GM18858 (cell line): ENCODE data around the gene TLE5.
"Not testable (repeated sequence)": the region's sequence is repeated elsewhere in the genome, so short reads cannot be mapped to it uniquely, and the experiment has no call there.

ENCODE experiments used
- ATAC-seq: cut with Tn5 transposase; IDR thresholded peaks from one replicate; pipeline ENCODE4 v1.9.1; 2021; ENCODE audit not compliant: unreplicated experiment

The TLE5 gene

DNA sequence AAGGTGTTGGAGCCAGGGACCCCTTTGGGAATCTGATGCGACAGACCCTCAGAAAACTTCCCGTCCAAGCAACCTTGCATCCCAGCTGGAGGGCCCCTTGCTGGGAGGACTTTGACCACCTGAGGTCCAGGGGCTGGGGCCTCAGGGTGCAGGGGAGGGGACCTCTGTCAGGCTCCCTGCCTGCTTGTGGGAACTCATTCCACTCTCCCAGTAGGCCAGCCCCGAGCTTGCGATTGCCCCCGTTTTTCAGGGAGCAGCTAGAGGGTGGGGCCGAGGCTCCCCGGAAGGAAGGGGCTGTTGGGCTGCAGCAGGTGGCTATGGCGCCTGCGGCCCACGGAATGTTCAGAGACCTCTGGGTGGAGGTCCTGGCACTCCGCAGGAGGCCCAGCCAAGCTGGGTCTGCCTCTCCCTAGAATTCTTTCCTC, 34.6 kb upstream of the TLE5 start:
- no peak for ATAC-seq

DNA sequence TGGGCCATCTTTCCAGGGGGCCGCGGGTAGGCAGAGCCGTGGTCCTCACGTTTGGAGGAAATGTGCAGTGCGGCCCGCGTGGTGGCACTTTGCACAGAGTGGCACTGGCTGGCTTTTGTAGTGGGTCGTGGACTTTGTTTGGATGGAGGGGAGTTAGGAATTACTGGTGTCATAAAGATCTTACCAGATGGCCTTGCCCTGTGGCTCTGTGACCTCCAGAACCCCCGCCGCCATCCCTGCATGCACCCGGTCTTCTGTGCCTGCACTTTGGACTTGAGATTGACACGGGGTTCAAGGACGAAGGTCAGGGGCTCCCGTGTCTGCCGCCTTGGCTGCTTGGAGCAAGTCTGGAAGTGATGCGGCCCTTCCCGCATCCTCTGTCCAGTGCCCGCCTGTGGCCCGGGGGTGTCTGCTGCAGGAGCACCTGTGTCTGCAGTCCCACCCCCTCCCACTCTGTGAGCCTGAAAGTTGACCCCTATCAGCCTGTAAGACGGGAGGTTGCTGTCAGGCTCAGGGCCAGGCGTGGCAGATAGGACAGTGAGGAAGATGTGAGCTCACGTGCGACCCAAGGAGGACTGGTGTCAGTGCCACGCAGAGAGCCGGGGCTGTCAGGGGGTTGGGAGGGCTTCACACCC, 34.1 kb upstream of the TLE5 start:
- no peak for ATAC-seq

GRCh38 chr19:3095441-3096191, 33.3 kb upstream of the TLE5 start:
- no peak for ATAC-seq

DNA sequence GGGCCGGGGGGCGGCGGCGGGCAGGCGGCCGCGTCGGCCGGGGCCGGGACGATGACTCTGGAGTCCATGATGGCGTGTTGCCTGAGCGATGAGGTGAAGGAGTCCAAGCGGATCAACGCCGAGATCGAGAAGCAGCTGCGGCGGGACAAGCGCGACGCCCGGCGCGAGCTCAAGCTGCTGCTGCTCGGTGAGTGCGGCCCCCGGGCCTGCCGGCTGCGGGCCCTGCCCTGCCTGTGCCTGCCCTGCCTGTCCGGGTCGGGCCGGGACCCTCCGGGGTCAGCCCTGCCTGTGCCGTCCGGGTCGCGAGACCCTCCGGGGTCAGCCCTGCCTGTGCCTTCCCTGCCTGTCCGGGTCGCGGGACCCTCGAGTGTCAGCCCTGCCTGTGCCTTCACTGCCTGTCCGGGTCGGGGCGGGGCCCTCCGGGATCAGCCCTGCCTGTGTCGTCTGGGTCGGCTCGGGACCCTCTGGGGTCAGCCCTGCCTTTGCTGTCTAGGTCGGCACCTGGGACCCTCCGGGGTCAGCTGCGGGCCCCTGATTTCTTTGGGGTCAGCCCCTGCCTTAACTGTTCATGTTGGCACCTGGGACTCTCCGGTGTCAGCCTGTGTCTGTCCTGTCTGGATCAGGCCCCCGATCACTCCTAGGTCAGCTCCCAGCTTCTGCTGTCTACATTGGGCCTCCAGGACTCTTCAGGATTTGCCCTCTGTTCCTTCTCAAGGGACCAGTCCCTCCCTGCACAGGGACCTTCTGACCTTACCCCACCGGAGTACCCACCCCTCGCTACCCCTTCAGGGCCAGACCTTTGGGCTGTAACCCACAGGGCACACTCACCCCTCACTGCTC, 32.5 kb upstream of the TLE5 start:
- no peak for ATAC-seq

DNA sequence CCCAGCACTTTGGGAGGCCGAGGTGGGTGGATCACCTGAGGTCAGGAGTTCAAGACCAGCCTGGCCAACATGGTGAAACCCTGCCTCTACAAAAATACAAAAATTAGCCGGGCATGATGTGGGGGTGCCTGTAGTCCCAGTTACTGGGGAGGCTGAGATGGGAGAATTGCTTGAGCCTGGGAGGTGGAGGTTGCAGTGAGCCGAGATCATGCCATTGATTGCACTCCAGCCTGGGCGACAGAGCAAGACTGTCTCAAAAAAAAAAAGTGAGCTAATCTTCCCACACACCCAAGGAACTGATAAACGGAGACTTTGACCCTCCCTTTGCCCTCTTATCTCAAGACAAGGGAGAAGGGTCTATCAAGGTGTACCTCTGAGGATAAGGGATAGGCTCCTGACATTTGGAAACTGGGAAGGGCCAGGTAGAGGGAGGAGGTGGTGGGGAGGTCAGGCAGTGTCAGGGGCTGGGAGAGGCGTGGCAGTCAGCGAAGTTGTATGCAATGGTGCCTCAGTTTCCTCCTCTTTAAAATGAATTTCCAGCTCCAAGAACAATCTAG, 27.1 kb upstream of the TLE5 start:
- not testable (repeated sequence) for ATAC-seq

- ATAC-seq: no peak
These were observed 25.5 kb upstream of the TLE5 start for GRCh38 chr19:3087769-3088168.

GRCh38 chr19:3084943-3085342, 22.6 kb upstream of the TLE5 start:
- ATAC-seq: no peak

- ATAC-seq: no peak
These were observed 21.7 kb upstream of the TLE5 start for GRCh38 chr19:3083964-3084363.

DNA sequence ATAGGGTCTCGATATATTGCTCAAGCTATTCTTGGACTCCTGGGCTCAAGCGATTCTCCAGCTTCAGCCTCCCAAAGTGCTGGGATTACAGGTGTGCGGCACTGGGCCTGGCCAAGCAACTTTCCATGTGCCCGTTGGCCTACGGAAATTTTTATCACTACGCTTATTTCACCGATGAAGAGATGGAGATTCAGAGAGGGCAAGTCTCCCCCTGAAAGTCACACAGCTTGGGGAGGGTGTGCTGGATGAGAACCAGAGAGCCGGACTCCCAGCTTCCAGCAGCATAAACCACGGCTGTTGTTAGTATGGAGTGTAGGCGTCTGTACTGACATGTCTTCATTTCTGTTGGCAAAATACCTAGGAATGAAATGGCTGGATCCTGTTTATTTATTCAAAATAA, 20.0 kb upstream of the TLE5 start:
- ATAC-seq: no peak

DNA sequence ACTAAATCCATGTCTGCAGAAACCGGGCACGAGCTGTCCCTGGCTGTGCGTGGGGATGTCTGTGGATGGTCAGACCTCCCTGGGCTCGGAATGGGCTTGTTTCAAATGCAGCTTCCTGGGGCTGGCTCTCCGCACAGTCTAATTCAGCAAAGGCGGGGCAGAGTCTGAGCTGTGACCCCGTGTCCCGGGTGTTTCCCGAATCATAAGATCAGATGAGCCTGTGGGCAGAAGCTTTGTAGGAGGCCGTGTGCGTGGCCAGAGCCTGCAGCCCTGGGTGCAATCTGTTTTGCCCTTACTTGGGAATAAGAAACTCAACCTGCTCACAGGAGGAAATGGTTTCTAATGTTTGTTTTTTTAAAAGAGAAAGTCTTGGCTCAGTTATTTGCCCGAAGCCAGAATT, 18.0 kb upstream of the TLE5 start:
- ATAC-seq: no peak

- no peak for ATAC-seq
These were observed 17.3 kb upstream of the TLE5 start for GRCh38 chr19:3079578-3079977.

- ATAC-seq: no peak
These were observed 13.5 kb upstream of the TLE5 start for GRCh38 chr19:3075605-3076431.

DNA sequence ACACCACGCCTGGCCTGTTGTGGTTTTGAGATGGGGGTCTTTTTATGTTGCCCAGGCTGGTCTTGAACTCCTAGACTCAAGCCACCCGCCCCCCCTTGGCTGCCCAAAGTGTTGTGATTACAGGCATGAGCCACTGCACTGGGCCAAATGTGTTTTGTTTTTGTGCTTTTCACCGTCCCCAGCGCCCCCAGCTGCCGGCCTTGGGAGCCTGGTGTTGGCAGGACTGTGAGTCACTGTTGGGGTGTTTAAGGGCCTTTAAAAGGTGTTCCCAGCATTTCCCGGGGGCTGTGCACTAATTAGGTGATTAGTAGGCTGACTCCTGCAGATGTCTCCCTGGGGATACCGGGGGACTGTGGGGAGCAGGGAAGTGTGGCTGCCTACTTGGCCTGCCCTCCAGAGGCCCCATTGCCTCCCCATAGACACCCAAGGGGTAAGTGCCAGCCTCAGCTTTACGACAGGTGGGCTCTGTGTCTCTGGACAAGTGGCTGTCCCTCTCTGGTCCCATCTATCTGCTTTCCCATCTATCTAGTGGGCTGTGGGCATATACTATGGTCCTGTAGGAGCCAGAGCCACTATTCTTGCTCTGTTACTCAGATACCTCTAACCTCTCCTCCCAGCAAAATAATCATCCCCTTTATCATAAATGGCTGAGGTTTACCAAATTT, 11.8 kb upstream of the TLE5 start:
- ATAC-seq: no peak

DNA sequence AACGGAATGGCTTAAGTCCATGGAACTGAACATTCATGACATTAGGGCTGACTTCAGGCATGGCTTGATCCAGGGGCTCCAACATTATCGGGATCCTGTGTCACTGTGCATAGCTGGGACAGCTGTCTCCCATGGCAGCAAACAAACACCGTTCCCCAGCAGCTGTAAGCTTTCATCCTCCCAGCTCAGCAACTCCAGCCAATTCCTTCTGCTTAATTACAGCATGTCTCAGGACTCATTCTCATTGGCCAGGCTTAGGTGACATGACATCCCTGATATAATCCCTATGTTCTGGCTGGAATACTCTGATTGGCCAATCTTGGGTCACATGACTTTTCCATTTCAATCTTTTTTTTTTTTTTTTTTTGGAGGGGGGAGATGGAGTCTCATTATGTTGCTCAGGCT, 10.9 kb upstream of the TLE5 start:
- no peak for ATAC-seq

DNA sequence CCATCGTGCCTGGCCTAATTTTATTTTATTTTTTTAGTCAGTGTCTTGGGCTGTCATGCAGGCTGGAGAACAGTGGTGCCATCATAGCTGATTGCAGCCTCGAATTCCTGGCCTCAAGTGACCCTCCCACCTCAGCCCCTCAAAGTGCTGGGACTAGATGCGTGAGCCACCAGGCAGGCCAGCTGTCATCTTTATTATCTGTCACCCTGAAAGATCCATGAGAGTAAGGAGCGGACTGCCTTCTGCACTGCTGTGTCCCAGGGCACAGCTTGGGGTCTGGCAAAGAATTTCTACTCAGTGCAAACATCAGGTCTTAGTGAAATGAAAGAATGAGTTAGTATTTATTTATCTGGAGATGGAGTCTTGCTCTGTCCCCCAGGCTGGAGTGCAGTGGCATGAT, 9.5 kb upstream of the TLE5 start:
- no peak for ATAC-seq

DNA sequence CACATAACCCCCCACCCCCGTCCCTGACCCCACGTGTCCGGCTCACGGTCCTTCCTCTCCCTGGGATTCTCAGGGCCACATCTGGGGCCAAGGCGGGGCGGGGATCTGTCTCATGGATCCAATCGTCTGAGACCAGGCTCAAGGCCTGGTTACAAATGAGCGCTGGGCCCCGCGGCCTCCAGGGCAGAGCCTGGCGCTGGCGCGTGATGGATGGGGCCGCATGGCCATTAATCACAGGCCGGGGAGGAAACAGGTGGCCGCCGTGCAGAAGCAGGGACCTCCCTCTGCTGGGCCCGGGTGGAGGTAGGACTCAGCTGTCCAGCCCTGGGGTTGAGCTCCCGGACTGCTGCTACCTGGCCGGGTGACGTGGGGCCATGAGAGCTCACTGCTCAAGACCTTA, 5.8 kb upstream of the TLE5 start:
- ATAC-seq: no peak

DNA sequence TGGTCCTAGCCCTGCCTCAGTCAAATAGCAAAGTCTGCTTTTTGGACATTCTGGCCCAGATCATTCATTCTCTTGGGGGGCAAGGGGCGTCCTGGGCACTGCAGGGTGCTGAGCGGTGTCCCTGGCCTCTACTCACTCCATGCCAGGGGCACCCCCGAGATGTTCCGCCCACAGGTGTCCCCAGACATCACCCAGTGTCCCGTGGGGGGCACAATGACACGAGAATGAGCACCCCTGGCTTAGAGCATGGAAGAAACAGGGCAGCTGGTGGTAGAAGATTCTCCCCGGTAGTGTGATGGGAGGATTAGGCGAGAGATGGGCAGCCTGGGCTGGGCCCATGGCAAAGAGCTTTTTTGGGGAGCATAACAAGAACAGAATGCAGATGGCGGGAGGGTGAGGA, 5.3 kb upstream of the TLE5 start:
- no peak for ATAC-seq

DNA sequence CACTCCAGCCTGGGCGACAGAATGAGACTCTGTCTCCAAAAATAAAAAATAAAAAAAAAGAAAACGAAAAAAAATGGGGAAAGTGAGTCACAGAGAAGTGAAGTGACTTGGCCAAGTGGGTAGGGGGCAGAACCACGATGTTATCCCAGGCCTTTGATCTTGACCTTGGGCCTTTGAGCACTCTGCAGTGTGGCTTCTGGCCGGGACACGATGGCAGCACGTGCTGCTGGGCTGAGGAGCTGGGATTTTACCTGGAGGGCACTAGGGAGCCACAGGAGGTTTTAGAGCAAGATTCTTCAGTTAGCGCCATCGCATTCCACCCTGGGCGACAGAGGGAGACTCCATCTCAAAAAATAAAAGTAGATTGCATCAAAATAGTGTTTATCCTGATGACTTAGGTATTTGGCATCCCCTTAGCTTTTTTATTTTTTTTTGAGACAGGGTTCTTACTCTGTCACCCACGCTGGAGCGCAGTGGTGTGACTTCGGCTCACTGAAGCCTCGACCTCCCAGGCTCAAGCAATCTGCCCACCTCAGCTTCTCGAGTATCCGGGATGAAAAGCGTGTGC, 4.3 kb upstream of the TLE5 start:
- ATAC-seq: no peak

DNA sequence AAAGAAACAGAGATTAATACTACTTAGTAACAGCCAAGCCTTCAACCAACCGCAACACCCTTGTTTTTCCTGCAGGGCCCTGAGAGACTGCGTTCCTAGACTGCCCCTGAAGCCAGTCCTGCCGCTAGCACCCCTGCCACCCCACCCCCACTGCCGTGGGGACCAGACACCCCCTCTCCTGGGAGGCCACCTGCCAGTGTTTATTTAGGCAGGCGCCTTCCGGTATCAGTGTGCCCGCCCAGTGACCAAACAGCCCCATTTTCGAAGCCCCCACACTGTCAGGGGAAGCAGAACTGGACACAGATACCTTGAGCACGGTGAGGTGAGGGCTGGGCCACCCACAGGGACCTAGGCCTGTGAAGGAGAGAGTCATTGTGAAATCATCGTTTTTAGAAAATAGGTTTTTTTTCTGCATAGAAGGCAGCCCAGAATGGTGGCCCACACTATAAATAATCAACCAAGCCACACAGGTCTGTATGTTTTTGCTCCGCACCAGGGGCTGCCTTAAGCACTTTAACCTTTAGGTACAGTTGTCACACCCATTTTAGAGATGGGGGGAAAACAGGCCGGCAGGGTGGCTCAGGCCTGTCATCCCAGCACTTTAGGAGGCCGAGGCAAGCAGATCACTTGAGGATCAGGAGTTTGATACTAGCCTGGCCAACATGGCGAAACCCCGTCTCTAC, 3.5 kb upstream of the TLE5 start:
- ATAC-seq: no peak

GRCh38 chr19:3064011-3064330, 1.7 kb upstream of the TLE5 start:
- no peak for ATAC-seq
